ENCODE data around the gene ZFPM1. TPM values are rescaled to one million over a fixed set of nuclear protein-coding genes. Genes with fewer than 3 reads are reported as not detected.

Gene ZFPM1
- total RNA-seq, 1 donor from 2014 or later: 1.7 TPM

DNA sequence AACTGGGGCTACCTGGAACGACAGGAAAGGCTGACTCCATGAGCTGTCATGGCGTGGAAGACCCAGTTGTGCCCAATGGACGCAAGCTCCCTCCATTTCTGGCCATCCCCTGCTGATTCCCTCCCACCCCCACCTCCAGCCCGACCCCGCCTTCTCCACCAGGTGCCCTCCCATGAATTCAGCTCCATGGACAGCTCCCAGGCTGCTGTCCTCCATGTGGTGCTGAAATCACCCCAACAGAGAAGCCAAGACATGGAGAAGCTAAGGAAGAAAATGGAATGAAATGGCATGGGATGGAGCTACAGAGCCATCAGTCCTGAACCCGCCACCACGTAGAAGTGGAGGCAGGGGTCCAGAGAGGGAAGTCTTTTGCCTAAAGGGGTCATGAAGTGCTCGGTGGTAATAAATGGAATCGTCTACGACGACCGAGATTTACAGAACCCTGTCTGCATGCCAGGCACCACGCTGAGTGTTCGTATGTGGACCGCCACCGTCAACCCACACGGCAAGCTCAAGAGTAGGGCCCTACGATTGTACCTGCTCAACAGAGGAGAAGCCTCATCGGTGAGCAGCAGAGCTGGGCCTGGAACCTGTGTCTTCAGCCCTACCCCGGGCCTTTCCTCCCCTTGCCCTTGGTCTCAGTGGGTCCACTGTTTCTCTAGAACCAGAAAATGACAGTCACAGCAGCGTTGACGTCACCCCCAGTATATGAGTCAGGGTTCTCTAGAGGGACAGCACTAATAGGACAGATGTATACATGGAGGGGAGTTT, 107.8 kb downstream of the ZFPM1 start:
- Histone ChIP-seq H3K4me1 (peaks cover 7% of the 10 kb centered on the region), H3K4me3 (no peak overlapping the region), H3K27me3 (no peaks in the 10 kb centered on the region), H3K36me3 (no peaks in the 10 kb centered on the region), H3K27ac (no peak overlapping the region), H3K9me3 (no peaks in the 10 kb centered on the region)
- DNase-seq (ENCODE audit: extremely low spot score in 2 of 2): no peak
- TF ChIP-seq POLR2AphosphoS5 (IDR thresholded peaks at IDR 0.05; ENCODE audit: insufficient read depth in 1 of 2, low read depth in 1 of 2) (no peak), POLR2A (IDR thresholded peaks at IDR 0.05) (no peak)
- TF ChIP-seq, protein P1, sequence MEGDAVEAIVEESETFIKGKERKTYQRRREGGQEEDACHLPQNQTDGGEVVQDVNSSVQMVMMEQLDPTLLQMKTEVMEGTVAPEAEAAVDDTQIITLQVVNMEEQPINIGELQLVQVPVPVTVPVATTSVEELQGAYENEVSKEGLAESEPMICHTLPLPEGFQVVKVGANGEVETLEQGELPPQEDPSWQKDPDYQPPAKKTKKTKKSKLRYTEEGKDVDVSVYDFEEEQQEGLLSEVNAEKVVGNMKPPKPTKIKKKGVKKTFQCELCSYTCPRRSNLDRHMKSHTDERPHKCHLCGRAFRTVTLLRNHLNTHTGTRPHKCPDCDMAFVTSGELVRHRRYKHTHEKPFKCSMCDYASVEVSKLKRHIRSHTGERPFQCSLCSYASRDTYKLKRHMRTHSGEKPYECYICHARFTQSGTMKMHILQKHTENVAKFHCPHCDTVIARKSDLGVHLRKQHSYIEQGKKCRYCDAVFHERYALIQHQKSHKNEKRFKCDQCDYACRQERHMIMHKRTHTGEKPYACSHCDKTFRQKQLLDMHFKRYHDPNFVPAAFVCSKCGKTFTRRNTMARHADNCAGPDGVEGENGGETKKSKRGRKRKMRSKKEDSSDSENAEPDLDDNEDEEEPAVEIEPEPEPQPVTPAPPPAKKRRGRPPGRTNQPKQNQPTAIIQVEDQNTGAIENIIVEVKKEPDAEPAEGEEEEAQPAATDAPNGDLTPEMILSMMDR (IDR thresholded peaks at IDR 0.05): no peak
- intact Hi-C loops (cut with DNase I): no loop called here

DNA sequence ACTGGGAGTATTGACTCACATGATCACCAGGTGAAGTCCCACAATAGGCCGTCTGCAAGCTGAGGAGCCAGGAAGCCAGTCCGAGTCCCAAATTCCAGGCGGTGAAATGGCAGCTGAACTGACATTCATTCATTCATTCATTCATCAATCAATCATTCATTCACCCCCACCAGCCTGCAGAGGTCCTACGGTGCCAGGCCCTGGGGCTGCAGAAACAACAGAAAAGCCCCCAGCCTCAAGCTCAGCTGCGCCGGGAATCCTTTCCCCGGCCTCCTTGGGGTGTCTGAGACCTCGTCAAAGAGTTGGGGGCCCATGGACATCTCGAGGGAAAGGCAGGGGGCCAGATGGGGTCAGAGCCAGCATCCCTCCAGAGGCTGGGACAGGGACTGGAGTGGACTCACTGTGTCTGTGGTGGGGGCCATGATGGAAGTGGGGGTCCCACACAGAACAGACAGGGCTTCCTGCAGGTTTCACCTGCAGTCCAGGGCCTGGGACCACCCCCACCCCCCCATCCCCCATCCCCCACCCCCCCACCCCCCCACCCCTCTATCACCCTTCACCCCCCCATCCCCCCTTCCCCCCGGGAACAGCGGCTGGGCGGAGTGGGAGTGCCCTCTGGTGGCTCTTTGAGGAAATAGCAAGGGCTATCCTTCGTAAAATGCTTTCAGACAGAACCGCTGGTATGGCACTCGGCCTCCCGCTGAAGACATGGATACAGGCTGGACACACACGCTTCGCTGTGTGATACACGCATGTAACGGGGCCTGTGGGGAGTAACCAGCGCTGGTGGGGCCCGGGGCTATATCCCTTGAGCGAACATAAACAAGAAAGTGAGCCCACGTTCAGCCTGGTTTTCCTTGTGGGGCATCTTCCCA, 108.6 kb downstream of the ZFPM1 start:
- H3K9me3 ChIP-seq: no peaks in the 10 kb centered on the region
- H3K4me3 ChIP-seq: peak overlapping the region in 1 of 2 donors; percentile 38
- TF ChIP-seq POLR2A (IDR thresholded peaks at IDR 0.05): no peak
- TF ChIP-seq, protein P1 (IDR thresholded peaks at IDR 0.05): peak in 2 of 3 experiments; percentile 51 to 60
- no peak for TF ChIP-seq POLR2AphosphoS5 (IDR thresholded peaks at IDR 0.05; ENCODE audit: insufficient read depth in 1 of 2, low read depth in 1 of 2)
- intact Hi-C loops (cut with DNase I): no loop called here
- H3K27me3 ChIP-seq: no peaks in the 10 kb centered on the region
- no peak overlapping the region for H3K27ac ChIP-seq
- no peaks in the 10 kb centered on the region for H3K36me3 ChIP-seq
- peaks cover 7% of the 10 kb centered on the region for H3K4me1 ChIP-seq
- no peak for DNase-seq (ENCODE audit: extremely low spot score in 2 of 2)

DNA sequence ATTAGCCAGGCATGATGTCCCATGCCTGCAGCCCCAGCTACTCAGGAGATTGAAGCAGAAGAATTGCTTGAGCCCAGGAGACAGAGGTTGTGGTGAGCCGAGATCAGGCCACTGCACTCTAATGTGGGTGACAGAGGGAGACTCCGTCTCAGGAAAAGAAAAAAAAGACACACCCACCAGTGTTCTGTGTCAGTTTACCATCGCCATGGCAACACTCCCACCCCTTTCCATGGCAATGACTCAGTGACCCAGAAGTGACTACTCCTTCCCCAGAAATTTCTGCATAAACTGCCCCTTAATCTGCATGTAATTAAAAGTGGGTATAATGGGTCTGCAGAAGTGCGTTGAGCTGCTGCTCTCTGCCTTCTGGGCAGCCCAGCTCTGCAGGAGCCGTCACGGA, 113.1 kb downstream of the ZFPM1 start:
- intact Hi-C loops (cut with DNase I): no loop called here
- no peak for DNase-seq (ENCODE audit: extremely low spot score in 2 of 2)
- Histone ChIP-seq H3K27me3 (no peaks in the 10 kb centered on the region), H3K9me3 (no peaks in the 10 kb centered on the region), H3K4me3 (no peak overlapping the region), H3K27ac (no peak overlapping the region), H3K4me1 (peaks cover 23% of the 10 kb centered on the region), H3K36me3 (no peaks in the 10 kb centered on the region)
- TF ChIP-seq POLR2AphosphoS5 (IDR thresholded peaks at IDR 0.05; ENCODE audit: insufficient read depth in 1 of 2, low read depth in 1 of 2): no peak

DNA sequence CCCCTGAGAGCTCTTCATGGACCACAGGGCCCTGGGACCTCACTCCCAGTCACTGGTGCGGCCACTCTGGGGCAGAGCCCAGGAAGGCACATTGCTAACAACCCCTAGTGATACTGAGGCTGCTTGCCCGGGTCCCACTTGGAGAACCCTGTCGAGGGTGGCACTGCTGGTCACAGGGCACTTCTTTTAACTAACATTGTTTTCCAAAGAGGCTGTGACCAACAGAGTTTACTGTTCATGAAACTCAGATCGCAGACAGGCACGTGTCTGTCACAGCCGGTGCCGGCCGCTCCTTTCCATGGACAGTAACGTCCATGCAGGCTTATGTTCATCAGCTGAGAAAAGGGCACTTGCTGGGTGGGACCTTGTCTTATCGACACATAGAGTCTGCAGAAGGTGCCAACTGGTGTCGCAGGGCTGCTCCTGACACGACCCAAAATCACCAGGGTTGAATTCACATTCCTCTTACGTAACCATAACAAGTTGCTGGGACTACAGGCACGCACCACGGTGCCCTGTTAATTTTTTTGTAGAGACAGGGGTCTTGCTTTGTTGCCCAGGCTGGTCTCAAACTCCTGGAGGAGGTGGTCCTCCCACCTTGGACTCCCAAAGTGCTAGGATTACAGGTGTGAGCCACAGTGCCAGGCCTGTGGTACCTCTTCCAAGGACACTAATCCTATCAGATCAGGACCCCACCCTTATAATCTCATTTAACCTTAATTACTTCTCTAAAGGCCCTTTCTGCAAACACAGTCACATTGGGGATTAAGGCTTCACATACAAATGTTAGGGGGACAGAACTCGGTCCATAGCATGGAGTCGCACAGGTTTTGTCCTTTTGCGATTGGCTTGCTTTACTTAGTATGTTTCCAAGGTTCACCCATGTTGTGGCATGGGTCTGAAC, 115.9 kb downstream of the ZFPM1 start:
- TF ChIP-seq POLR2A (IDR thresholded peaks at IDR 0.05) (no peak), POLR2AphosphoS5 (IDR thresholded peaks at IDR 0.05; ENCODE audit: insufficient read depth in 1 of 2, low read depth in 1 of 2) (no peak)
- TF ChIP-seq, protein P1 (IDR thresholded peaks at IDR 0.05): no peak
- no peak for DNase-seq (ENCODE audit: extremely low spot score in 2 of 2)
- Histone ChIP-seq H3K36me3 (no peaks in the 10 kb centered on the region), H3K4me1 (peaks cover 32% of the 10 kb centered on the region), H3K4me3 (peak overlapping the region; percentile 87 to 90), H3K27ac (peak overlapping the region; percentile 40), H3K27me3 (no peaks in the 10 kb centered on the region), H3K9me3 (no peaks in the 10 kb centered on the region)
- intact Hi-C loops (cut with DNase I): no loop called here

DNA sequence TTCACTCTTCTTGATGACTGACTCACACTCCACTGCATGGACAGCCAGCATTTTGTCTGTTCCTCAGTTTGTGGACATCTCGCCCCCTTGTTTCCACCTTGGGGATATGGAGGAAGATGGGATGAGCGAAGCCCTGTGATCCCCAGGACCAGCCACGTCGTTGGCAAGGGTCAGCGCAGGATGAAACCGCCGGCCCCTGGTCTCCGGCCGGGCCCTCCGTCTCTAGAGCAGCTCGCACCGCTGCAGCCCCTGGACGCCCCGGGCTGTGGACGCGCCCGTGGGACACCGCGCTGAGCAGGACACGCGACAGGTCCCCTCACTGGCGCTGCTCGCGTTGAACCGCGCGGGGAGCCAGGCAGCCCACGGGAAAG, 116.5 kb downstream of the ZFPM1 start:
- Histone ChIP-seq H3K4me3 (peak overlapping the region; percentile 87 to 90), H3K27ac (peak overlapping the region; percentile 40), H3K9me3 (no peaks in the 10 kb centered on the region), H3K27me3 (no peaks in the 10 kb centered on the region), H3K36me3 (no peaks in the 10 kb centered on the region), H3K4me1 (peaks cover 32% of the 10 kb centered on the region)
- intact Hi-C loops (cut with DNase I): no loop called here
- DNase-seq (ENCODE audit: extremely low spot score in 2 of 2): no peak
- no peak for TF ChIP-seq POLR2AphosphoS5 (IDR thresholded peaks at IDR 0.05; ENCODE audit: insufficient read depth in 1 of 2, low read depth in 1 of 2)
- TF ChIP-seq, protein P1 (IDR thresholded peaks at IDR 0.05): no peak
- TF ChIP-seq POLR2A (IDR thresholded peaks at IDR 0.05): no peak
